ENCODE measurements around the gene AXL. TPM values are rescaled to one million over a fixed set of nuclear protein-coding genes. Genes with fewer than 3 reads are reported as not detected.

The AXL gene
- total and polyA plus RNA-seq, 2 of the 13 experiments (the other 11 are each of a cell fraction or from before 2014, with no cell fraction given) = 0.71 to 5.9 TPM

- TF ChIP-seq ZNF749 (CRISPR knock-in tag; IDR thresholded peaks at IDR 0.05; ENCODE audit: borderline replicate concordance) (peak; percentile 87), REPIN1 (CRISPR knock-in tag; IDR thresholded peaks at IDR 0.05; ENCODE audit: borderline replicate concordance, low read depth) (peak; percentile 59; the same call in 1 of the 2 replicates), HDAC1 (CRISPR knock-in tag; IDR thresholded peaks at IDR 0.05) (peak; percentile 77; the same call in 1 of the 2 replicates), IRF1 (CRISPR knock-in tag; IDR thresholded peaks at IDR 0.05; ENCODE audit: low read depth) (0 out of 2 replicates have a peak, but pooled peaks have one; percentile 51), ZNF232 (CRISPR knock-in tag; IDR thresholded peaks at IDR 0.05; ENCODE audit: borderline replicate concordance) (peak; percentile 85; the same call in 1 of the 2 replicates), FOXO1 (CRISPR knock-in tag; IDR thresholded peaks at IDR 0.05) (no peak), MED13 (CRISPR knock-in tag; IDR thresholded peaks at IDR 0.05) (peak; percentile 75; the same call in 1 of the 2 replicates), NONO (IDR thresholded peaks at IDR 0.05) (no peak), NONO (CRISPR knock-in tag; conservative IDR thresholded peaks at IDR 0.05) (peak; percentile 71), HCFC1 (IDR thresholded peaks at IDR 0.05; ENCODE audit: low read depth, low read length) (peak; percentile 43; the same call in 1 of the 2 replicates), NR1H2 (CRISPR knock-in tag; IDR thresholded peaks at IDR 0.05; ENCODE audit: borderline replicate concordance, low read depth) (no peak), ZNF547 (CRISPR knock-in tag; IDR thresholded peaks at IDR 0.05) (peak; percentile 45; the same call in 1 of the 2 replicates), HOXA5 (CRISPR knock-in tag; IDR thresholded peaks at IDR 0.05) (peak; percentile 84), ZNF878 (CRISPR knock-in tag; IDR thresholded peaks at IDR 0.05) (peak; percentile 70), IKZF1 (IDR thresholded peaks at IDR 0.05) (no peak), HNRNPH1 (optimal IDR thresholded peaks at IDR 0.05; ENCODE audit: low read depth, low read length) (no peak), ZNF451 (CRISPR knock-in tag; IDR thresholded peaks at IDR 0.05) (0 out of 2 replicates have a peak, but pooled peaks have one; percentile 31), CREB3 (CRISPR knock-in tag; IDR thresholded peaks at IDR 0.05) (no peak), ONECUT2 (CRISPR knock-in tag; IDR thresholded peaks at IDR 0.05) (peak; percentile 33; the same call in 1 of the 2 replicates), E2F5 (CRISPR knock-in tag; conservative IDR thresholded peaks at IDR 0.05) (no peak; the same call in 1 of the 2 replicates), ZNF737 (CRISPR knock-in tag; IDR thresholded peaks at IDR 0.05; ENCODE audit: borderline replicate concordance) (no peak)
- TF ChIP-seq, protein P1, sequence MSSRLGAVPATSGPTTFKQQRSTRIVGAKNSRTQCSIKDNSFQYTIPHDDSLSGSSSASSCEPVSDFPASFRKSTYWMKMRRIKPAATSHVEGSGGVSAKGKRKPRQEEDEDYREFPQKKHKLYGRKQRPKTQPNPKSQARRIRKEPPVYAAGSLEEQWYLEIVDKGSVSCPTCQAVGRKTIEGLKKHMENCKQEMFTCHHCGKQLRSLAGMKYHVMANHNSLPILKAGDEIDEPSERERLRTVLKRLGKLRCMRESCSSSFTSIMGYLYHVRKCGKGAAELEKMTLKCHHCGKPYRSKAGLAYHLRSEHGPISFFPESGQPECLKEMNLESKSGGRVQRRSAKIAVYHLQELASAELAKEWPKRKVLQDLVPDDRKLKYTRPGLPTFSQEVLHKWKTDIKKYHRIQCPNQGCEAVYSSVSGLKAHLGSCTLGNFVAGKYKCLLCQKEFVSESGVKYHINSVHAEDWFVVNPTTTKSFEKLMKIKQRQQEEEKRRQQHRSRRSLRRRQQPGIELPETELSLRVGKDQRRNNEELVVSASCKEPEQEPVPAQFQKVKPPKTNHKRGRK (CRISPR knock-in tag; IDR thresholded peaks at IDR 0.05) = no peak
- TF ChIP-seq, protein P2, sequence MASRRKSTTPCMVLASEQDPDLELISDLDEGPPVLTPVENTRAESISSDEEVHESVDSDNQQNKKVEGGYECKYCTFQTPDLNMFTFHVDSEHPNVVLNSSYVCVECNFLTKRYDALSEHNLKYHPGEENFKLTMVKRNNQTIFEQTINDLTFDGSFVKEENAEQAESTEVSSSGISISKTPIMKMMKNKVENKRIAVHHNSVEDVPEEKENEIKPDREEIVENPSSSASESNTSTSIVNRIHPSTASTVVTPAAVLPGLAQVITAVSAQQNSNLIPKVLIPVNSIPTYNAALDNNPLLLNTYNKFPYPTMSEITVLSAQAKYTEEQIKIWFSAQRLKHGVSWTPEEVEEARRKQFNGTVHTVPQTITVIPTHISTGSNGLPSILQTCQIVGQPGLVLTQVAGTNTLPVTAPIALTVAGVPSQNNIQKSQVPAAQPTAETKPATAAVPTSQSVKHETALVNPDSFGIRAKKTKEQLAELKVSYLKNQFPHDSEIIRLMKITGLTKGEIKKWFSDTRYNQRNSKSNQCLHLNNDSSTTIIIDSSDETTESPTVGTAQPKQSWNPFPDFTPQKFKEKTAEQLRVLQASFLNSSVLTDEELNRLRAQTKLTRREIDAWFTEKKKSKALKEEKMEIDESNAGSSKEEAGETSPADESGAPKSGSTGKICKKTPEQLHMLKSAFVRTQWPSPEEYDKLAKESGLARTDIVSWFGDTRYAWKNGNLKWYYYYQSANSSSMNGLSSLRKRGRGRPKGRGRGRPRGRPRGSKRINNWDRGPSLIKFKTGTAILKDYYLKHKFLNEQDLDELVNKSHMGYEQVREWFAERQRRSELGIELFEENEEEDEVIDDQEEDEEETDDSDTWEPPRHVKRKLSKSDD (CRISPR knock-in tag; IDR thresholded peaks at IDR 0.05; ENCODE audit: low read depth) = peak; percentile 25; the same call in 1 of the 2 replicates
Observed at GRCh38 chr19:41310033-41310831, 91.2 kb downstream of the AXL start, which contains the start of gene CCDC97 (continued).

Measured in HepG2 (cell line).